Measurements from ENCODE around the gene FAM167B. TPM values are rescaled to one million over a fixed set of nuclear protein-coding genes. Genes with fewer than 3 reads are reported as not detected.

Gene FAM167B
- total and polyA plus RNA-seq, 7 donors = 0.71 to 9.0 (median 3.0) TPM; not detected in 1

DNA sequence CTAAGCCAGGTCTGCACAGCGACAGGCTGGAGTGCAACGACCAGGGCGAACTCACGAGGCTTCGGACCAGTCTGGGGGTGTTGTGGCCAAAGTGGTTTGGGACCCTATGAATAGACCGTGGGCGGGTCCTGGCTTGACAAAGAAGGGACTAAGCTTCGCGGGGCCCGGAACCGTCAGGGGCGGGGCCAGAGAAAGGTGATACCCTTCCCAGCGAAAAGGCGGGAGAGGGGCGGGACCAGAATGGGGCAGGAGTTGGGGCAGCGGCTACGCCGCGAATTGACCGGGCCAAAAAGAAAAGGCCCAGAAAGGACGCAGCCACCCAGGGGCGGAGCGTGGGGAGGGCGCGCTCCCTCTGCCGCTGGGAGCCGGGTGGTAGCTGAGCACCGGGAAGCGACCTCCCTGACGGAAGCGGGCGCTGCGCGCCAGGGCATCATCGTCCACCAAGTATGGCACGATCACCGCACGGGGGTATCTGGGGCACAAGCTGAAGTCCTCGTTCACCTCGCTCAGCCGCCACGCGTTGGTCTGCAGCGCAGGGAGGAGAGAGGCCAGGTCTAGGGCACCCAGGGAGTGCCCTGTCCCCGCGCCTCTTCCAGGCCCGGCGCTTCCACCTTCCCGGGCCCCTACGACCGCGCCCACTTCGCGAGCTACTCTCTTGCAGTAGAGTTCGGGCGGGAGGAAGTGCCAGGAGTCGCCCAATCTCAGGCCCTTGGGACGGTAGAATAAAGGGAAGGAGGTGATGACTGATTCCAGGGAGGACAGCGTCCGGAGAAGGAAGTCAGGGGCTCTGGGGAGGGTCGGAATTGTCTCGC is 6.7 kb upstream of the FAM167B start:
- Histone ChIP-seq H3K9me3 (no peaks in the 10 kb centered on the region), H3K36me3 (no peaks in the 10 kb centered on the region), H3K27me3 (no peaks in the 10 kb centered on the region), H3K27ac (peak overlapping the region; percentile 75 to 91 (median 80)), H3K4me3 (peak overlapping the region; percentile 57 to 64 (median 63)), H3K4me1 (peaks cover 0 to 32% (median 18%) of the 10 kb centered on the region in 4 donors)
- intact Hi-C loops (cut with DNase I) = loop anchor here (1.0 kb wide), 1 partner anchor 18 kb away; the partner anchor contains the start of genes EIF3I and TMEM234
- DNase-seq = peak; percentile 91
- WGBS, 2 donors = 3 to 5% methylated on average over 62 of the region's 62 CpGs
- TF ChIP-seq POLR2A (IDR thresholded peaks at IDR 0.05) = peak in 1 of 2 donors; percentile 15
- no peak for TF ChIP-seq EP300 (IDR thresholded peaks at IDR 0.05)
- TF ChIP-seq POLR2AphosphoS5 (IDR thresholded peaks at IDR 0.05) = peak; percentile 49 to 76 (median 62)
- TF ChIP-seq, protein P1, sequence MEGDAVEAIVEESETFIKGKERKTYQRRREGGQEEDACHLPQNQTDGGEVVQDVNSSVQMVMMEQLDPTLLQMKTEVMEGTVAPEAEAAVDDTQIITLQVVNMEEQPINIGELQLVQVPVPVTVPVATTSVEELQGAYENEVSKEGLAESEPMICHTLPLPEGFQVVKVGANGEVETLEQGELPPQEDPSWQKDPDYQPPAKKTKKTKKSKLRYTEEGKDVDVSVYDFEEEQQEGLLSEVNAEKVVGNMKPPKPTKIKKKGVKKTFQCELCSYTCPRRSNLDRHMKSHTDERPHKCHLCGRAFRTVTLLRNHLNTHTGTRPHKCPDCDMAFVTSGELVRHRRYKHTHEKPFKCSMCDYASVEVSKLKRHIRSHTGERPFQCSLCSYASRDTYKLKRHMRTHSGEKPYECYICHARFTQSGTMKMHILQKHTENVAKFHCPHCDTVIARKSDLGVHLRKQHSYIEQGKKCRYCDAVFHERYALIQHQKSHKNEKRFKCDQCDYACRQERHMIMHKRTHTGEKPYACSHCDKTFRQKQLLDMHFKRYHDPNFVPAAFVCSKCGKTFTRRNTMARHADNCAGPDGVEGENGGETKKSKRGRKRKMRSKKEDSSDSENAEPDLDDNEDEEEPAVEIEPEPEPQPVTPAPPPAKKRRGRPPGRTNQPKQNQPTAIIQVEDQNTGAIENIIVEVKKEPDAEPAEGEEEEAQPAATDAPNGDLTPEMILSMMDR (IDR thresholded peaks at IDR 0.05) = peak in 2 of 4 experiments; percentile 9 to 24

DNA sequence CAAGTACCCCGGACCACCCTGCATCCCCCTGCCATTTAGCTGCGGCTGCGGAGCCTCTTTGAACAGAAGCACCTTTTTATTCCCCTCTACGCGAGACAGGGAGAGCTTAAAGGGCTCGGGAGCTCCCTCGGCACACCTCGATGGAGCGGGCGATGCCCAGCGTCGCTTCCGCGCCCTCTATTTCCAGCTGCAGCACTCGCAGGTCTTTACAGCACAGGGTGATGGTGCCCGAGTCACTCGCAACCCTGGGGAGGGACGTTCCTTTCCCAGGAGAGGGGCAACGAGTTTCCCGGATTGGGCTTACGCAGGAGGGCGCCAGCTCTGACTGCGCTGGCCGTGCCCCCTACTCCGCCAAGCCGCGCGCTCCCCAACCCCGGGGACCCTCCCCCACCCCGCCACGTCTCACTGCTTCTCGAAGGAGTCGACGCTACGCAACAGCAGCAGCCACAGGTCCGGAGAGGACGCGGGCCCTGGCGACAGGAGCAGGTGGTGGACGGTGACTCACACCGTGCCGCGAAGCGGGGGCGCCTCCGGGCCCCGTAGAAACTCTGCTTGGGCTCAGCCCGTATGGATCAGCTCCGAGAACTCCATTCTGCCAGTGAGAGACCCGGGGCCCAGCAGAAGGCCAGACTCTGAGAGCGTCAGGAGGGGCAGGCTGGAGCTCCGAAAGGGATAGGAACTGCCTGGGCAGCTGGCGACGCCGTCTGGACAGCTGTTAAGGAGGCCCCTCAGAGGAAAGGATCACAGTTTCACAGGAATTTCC is 5.8 kb upstream of the FAM167B start:
- 1 to 2% methylated on average over 55 of the region's 55 CpGs for WGBS, 2 donors
- DNase-seq = peak; percentile 84
- no peaks in the 10 kb centered on the region for H3K36me3 ChIP-seq
- TF ChIP-seq POLR2AphosphoS5 (IDR thresholded peaks at IDR 0.05) = peak in 1 of 4 donors; percentile 17
- no peak for TF ChIP-seq EP300 (IDR thresholded peaks at IDR 0.05)
- H3K27me3 ChIP-seq = no peaks in the 10 kb centered on the region
- no peaks in the 10 kb centered on the region for H3K9me3 ChIP-seq
- H3K4me1 ChIP-seq = peaks cover 0 to 32% (median 18%) of the 10 kb centered on the region in 4 donors
- H3K27ac ChIP-seq = peak overlapping the region; percentile 75 to 91 (median 80)
- peak overlapping the region; percentile 57 to 64 (median 63) for H3K4me3 ChIP-seq
- intact Hi-C loops (cut with DNase I) = loop anchor here (1.0 kb wide), 1 partner anchor 51 kb away; the partner anchor contains the start of gene HDAC1

DNA sequence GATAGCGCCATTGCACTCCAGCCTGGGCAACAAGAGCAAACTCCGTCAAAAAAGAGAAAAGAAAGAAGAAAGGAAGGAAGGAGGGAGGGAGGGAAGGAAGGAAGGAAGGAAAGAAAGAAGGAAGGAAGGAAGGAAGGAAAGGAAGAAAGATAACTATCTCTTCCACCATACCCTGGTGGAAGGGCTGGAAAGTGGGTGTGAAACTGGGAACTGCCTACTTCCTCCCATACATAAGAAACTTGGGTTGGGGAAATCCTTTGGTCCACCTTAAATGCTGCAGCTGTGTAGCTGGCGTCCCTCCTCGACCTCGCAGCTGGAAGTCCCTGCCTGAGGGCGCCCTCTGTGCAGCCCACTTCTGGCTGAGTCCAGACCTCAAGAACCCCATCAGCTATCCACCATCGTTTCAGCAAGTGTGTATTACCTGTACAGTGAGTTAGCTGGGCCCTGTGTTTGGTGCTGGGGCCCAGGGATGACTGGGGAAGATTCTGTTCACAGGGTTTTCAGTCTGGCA is 4.6 kb upstream of the FAM167B start:
- TF ChIP-seq POLR2AphosphoS5 (IDR thresholded peaks at IDR 0.05) (no peak), EP300 (IDR thresholded peaks at IDR 0.05) (no peak), POLR2A (IDR thresholded peaks at IDR 0.05) (no peak)
- TF ChIP-seq, protein P1 (IDR thresholded peaks at IDR 0.05) = no peak
- Histone ChIP-seq H3K36me3 (no peaks in the 10 kb centered on the region), H3K27me3 (no peaks in the 10 kb centered on the region), H3K4me3 (no peak overlapping the region), H3K27ac (peak overlapping the region in 1 of 4 donors; percentile 81), H3K4me1 (peaks cover 0 to 43% (median 29%) of the 10 kb centered on the region in 4 donors), H3K9me3 (no peaks in the 10 kb centered on the region)
- 42 to 49% methylated on average over 7 of the region's 7 CpGs for WGBS, 2 donors
- DNase-seq = peak; percentile 67
- intact Hi-C loops (cut with DNase I) = no loop called here

DNA sequence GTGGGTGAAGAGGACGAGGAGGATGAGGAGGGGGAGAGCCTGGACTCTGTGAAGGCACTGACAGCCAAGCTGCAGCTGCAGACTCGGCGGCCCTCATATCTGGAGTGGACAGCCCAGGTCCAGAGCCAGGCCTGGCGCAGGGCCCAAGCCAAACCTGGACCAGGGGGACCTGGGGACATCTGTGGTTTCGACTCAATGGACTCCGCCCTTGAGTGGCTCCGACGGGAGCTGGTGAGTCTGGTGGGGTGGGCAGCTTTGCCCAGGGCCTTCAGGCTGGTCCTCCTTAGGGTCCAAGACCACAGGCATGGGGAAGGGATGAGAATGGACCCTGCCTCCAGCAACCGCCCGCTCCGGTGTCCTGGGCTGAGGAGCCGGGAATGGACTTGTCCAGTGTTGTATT is 430 bp downstream of the FAM167B start:
- H3K4me1 ChIP-seq = peaks cover 0 to 30% (median 18%) of the 10 kb centered on the region in 4 donors
- H3K36me3 ChIP-seq = no peaks in the 10 kb centered on the region
- no peaks in the 10 kb centered on the region for H3K27me3 ChIP-seq
- no peak overlapping the region for H3K4me3 ChIP-seq
- DNase-seq = peak; percentile 65
- TF ChIP-seq EP300 (IDR thresholded peaks at IDR 0.05) (no peak), POLR2AphosphoS5 (IDR thresholded peaks at IDR 0.05) (no peak), POLR2A (IDR thresholded peaks at IDR 0.05) (no peak)
- TF ChIP-seq, protein P1 (IDR thresholded peaks at IDR 0.05) = no peak
- no peaks in the 10 kb centered on the region for H3K9me3 ChIP-seq
- intact Hi-C loops (cut with DNase I) = no loop called here
- peak overlapping the region; percentile 42 to 74 (median 51) for H3K27ac ChIP-seq
- WGBS, 2 donors = 89% methylated on average over 12 of the region's 12 CpGs
